Gastroesophageal sphincter (tissue), 4 donors: ENCODE measurements around the gene PTPRG. TPM values are rescaled to one million over a fixed set of nuclear protein-coding genes. Genes with fewer than 3 reads are reported as not detected.

Experiments used
- ATAC-seq: fragments of 150-250 bp; one replicate; pipeline ENCODE4 v1.9.1; 2016; ENCODE audit warnings: mild to moderate bottlenecking, moderate library complexity
- H3K27ac ChIP-seq, 4 donors: fragments of 200-600 bp; sonication (generic) in 3 of 4; 1 replicate in 3 of 4; 2 replicates in 1 of 4; pipeline ENCODE4 v1.5.1; 2016 to 2019
- H3K27me3 ChIP-seq: fragments of 200-600 bp; sonication (generic); one replicate; pipeline ENCODE4 v1.5.1; 2019
- H3K36me3 ChIP-seq, 2 donors: fragments of 200-600 bp; sonication (generic); one replicate each; pipeline ENCODE4 v1.5.1; 2019; ENCODE audit warnings: control low read depth in 1 of 2
- H3K4me1 ChIP-seq, 3 donors: fragments of 200-600 bp; sonication (generic); 1 replicate in 2 of 3; 2 replicates in 1 of 3; pipeline ENCODE4 v1.5.1; 2016 to 2019; ENCODE audit warnings: control low read depth in 2 of 3
- H3K4me3 ChIP-seq, 2 donors: fragments of 200-600 bp; sonication (generic); one replicate each; pipeline ENCODE4 v1.5.1; 2019; ENCODE audit warnings: mild to moderate bottlenecking in 1 of 2, moderate library complexity in 1 of 2
- H3K9me3 ChIP-seq, 3 donors: fragments of 200-600 bp; sonication (generic); one replicate each; pipeline ENCODE4 v1.5.1; 2017 to 2019; ENCODE audit warnings: control low read depth in 2 of 3
- CTCF ChIP-seq, 4 experiments: fragments of 200-600 bp in 2 of 4; fragments of 450-650 bp in 2 of 4; sonication (generic) in 1 of 4; IDR thresholded peaks; one replicate each; pipeline ENCODE4 v1.5.1; 2017 to 2019; ENCODE audit warnings: antibody characterized with exemption in 4 of 4, mild to moderate bottlenecking in 2 of 4, moderate library complexity in 2 of 4
- EP300 ChIP-seq: sonication (generic); formaldehyde crosslinking; IDR thresholded peaks from one replicate; pipeline ENCODE4 v1.6.1; 2017; ENCODE audit warnings: antibody characterized with exemption, mild to moderate bottlenecking
- POLR2A ChIP-seq, 2 donors: fragments of 450-650 bp; IDR thresholded peaks; one replicate each; pipeline ENCODE4 v1.6.1; 2017; ENCODE audit warnings: antibody characterized with exemption in 2 of 2, mild to moderate bottlenecking in 2 of 2, moderate library complexity in 1 of 2
- POLR2AphosphoS5 ChIP-seq: sonication (generic); formaldehyde crosslinking; IDR thresholded peaks from one replicate; pipeline ENCODE4 v1.6.1; 2017; ENCODE audit warnings: antibody characterized with exemption
- WGBS, 2 donors: methylation state at CpG; one replicate each; pipeline ENCODE4 v1.1.5; 2018; ENCODE audit warnings: low coverage in 1 of 2; 5-methylcytosine and 5-hydroxymethylcytosine counted together
- total RNA-seq, 4 donors: library from RNA; depleted of rRNA; stranded (reverse); fragments of >200 nt; gene quantifications; one replicate each; pipeline ENCODE4 v1.1.0, GENCODE V29; 2016

Gene PTPRG
- total RNA-seq, 4 donors from 2014 or later: 48.7 to 81.9 (median 52.8) TPM

GRCh38 chr3:61582846-61583245 is 21.5 kb downstream of the PTPRG start:
- WGBS, 2 donors: 94 to 95% methylated on average over 3 to 4 of the region's 4 CpGs

GRCh38 chr3:61583890-61584875 is 22.8 kb downstream of the PTPRG start:
- no peaks in the 10 kb centered on the region for H3K36me3 ChIP-seq
- no peak for ATAC-seq
- H3K9me3 ChIP-seq: no peaks in the 10 kb centered on the region
- H3K27ac ChIP-seq: no peak overlapping the region
- peaks cover 0 to 11% (median 0%) of the 10 kb centered on the region in 3 donors for H3K4me1 ChIP-seq
- WGBS, 2 donors: 43 to 67% methylated on average over 10 of the region's 10 CpGs
- H3K27me3 ChIP-seq: no peaks in the 10 kb centered on the region
- no peak overlapping the region for H3K4me3 ChIP-seq
- TF ChIP-seq CTCF (IDR thresholded peaks at IDR 0.05) (no peak), EP300 (no peak), POLR2A (IDR thresholded peaks at IDR 0.05) (no peak), POLR2AphosphoS5 (no peak)

More at GRCh38 chr3:61582846-61583245, 21.5 kb downstream of the PTPRG start:
- no peaks in the 10 kb centered on the region for H3K36me3 ChIP-seq
- no peaks in the 10 kb centered on the region for H3K27me3 ChIP-seq
- no peak for ATAC-seq
- H3K4me1 ChIP-seq: peaks cover 0 to 24% (median 0%) of the 10 kb centered on the region in 3 donors
- no peak overlapping the region for H3K27ac ChIP-seq
- TF ChIP-seq EP300 (no peak), CTCF (IDR thresholded peaks at IDR 0.05) (no peak), POLR2A (IDR thresholded peaks at IDR 0.05) (no peak), POLR2AphosphoS5 (no peak)
- no peak overlapping the region for H3K4me3 ChIP-seq
- no peaks in the 10 kb centered on the region for H3K9me3 ChIP-seq

GRCh38 chr3:61589856-61590255 is 28.5 kb downstream of the PTPRG start:
- ATAC-seq: no peak
- Histone ChIP-seq H3K27ac (no peak overlapping the region), H3K4me3 (no peak overlapping the region), H3K4me1 (peaks cover 0 to 21% (median 0%) of the 10 kb centered on the region in 3 donors), H3K9me3 (no peaks in the 10 kb centered on the region), H3K27me3 (no peaks in the 10 kb centered on the region), H3K36me3 (no peaks in the 10 kb centered on the region)
- WGBS, 2 donors: 80 to 96% methylated on average over 4 to 5 of the region's 5 CpGs
- TF ChIP-seq POLR2A (IDR thresholded peaks at IDR 0.05) (no peak), EP300 (no peak), POLR2AphosphoS5 (no peak), CTCF (IDR thresholded peaks at IDR 0.05) (no peak)

- H3K4me1 ChIP-seq: peaks cover 0 to 22% (median 0%) of the 10 kb centered on the region in 3 donors
- no peaks in the 10 kb centered on the region for H3K9me3 ChIP-seq
- no peak for TF ChIP-seq EP300
- TF ChIP-seq POLR2A (IDR thresholded peaks at IDR 0.05): no peak
- TF ChIP-seq POLR2AphosphoS5: no peak
- TF ChIP-seq CTCF (IDR thresholded peaks at IDR 0.05): no peak
- ATAC-seq: no peak
- H3K27me3 ChIP-seq: no peaks in the 10 kb centered on the region
- H3K27ac ChIP-seq: no peak overlapping the region
- no peak overlapping the region for H3K4me3 ChIP-seq
- H3K36me3 ChIP-seq: no peaks in the 10 kb centered on the region
Observed at GRCh38 chr3:61591300-61591699, 29.9 kb downstream of the PTPRG start.
